GM12801 (cell line): ENCODE results near the gene FLT1.

Source experiments
- CTCF ChIP-seq: IDR thresholded peaks from one replicate; pipeline ENCODE4 v1.5.1; 2011; ENCODE audit warnings: control low read depth; ENCODE audit not compliant: insufficient read length; ENCODE audit errors: extremely low read depth

The FLT1 gene

GRCh38 chr13:28494778-28495537 lies at the start of gene FLT1:
Gene FLT1, minus strand, starts transcription at chr13:28495128. Its CDS starts 285 bp downstream, at chr13:28494843.
- no peak for TF ChIP-seq CTCF

- no peak for TF ChIP-seq CTCF
Measured at GRCh38 chr13:28544026-28544425, 49.1 kb upstream of the FLT1 start.

GRCh38 chr13:28542804-28543203 lies 47.9 kb upstream of the FLT1 start:
- no peak for TF ChIP-seq CTCF

GRCh38 chr13:28541966-28542365 lies 47.0 kb upstream of the FLT1 start:
- no peak for TF ChIP-seq CTCF

GRCh38 chr13:28540612-28541011 lies 45.7 kb upstream of the FLT1 start:
- no peak for TF ChIP-seq CTCF

GRCh38 chr13:28539625-28540286 lies 44.8 kb upstream of the FLT1 start:
- TF ChIP-seq CTCF, result no peak

GRCh38 chr13:28538932-28539331 lies 44.0 kb upstream of the FLT1 start:
- no peak for TF ChIP-seq CTCF
